GM18519 (cell line): ENCODE measurements around the gene WNT2.
"Not testable (repeated sequence)": the region's sequence is repeated elsewhere in the genome, so short reads cannot be mapped to it uniquely, and the experiment has no call there.

Experiments used
- ATAC-seq: cut with Tn5 transposase; IDR thresholded peaks from one replicate; pipeline ENCODE4 v1.9.1; 2021; ENCODE audit warnings: mild to moderate bottlenecking, moderate library complexity; ENCODE audit not compliant: unreplicated experiment, low FRiP score

Gene WNT2

GRCh38 chr7:117270371-117270770 lies 52.5 kb downstream of the WNT2 start:
- ATAC-seq, result no peak

- no peak for ATAC-seq
Measured at GRCh38 chr7:117269886-117270285, 53.0 kb downstream of the WNT2 start.

- no peak for ATAC-seq
Measured at GRCh38 chr7:117269417-117269816, 53.4 kb downstream of the WNT2 start.

GRCh38 chr7:117264716-117265115 lies 58.1 kb downstream of the WNT2 start:
- no peak for ATAC-seq

GRCh38 chr7:117262546-117262945 lies 60.3 kb downstream of the WNT2 start:
- no peak for ATAC-seq

GRCh38 chr7:117259615-117260014 lies 63.2 kb downstream of the WNT2 start:
- ATAC-seq, result no peak

- no peak for ATAC-seq
Measured at GRCh38 chr7:117251687-117252086, 71.2 kb downstream of the WNT2 start.

GRCh38 chr7:117250801-117251200 lies 72.1 kb downstream of the WNT2 start:
- ATAC-seq, result no peak

- ATAC-seq, result no peak
Measured at GRCh38 chr7:117250245-117250644, 72.6 kb downstream of the WNT2 start.

- ATAC-seq, result no peak
Measured at GRCh38 chr7:117249696-117250095, 73.2 kb downstream of the WNT2 start.

GRCh38 chr7:117248829-117249228 lies 74.0 kb downstream of the WNT2 start:
- ATAC-seq, result no peak

- ATAC-seq, result no peak
Measured at GRCh38 chr7:117247809-117248208, 75.0 kb downstream of the WNT2 start.

- ATAC-seq, result not testable (repeated sequence)
Measured at GRCh38 chr7:117245703-117246102, 77.2 kb downstream of the WNT2 start.

GRCh38 chr7:117243390-117243789 lies 79.5 kb downstream of the WNT2 start:
- ATAC-seq, result no peak

GRCh38 chr7:117241088-117241487 lies 81.8 kb downstream of the WNT2 start:
- ATAC-seq, result no peak

GRCh38 chr7:117238937-117239336 lies 83.9 kb downstream of the WNT2 start:
- no peak for ATAC-seq

GRCh38 chr7:117238472-117238871 lies 84.4 kb downstream of the WNT2 start:
- ATAC-seq, result no peak

- peak; percentile 57 for ATAC-seq
Measured at GRCh38 chr7:117237646-117238045, 85.2 kb downstream of the WNT2 start.

- no peak for ATAC-seq
Measured at GRCh38 chr7:117231047-117231359, 91.9 kb downstream of the WNT2 start.

- ATAC-seq, result peak; percentile 61
Measured at GRCh38 chr7:117230276-117231046, 92.4 kb downstream of the WNT2 start.

GRCh38 chr7:117229350-117229749 lies 93.5 kb downstream of the WNT2 start:
- no peak for ATAC-seq

- ATAC-seq, result no peak
Measured at GRCh38 chr7:117227091-117227490, 95.8 kb downstream of the WNT2 start.

GRCh38 chr7:117225536-117225935 lies 97.3 kb downstream of the WNT2 start:
- ATAC-seq, result no peak
